ENCODE measurements around the gene CTSK.

- TF ChIP-seq CTCF (IDR thresholded peaks at IDR 0.05), result no peak
- TF ChIP-seq POLR2A (IDR thresholded peaks at IDR 0.05), result no peak
Observed at GRCh38 chr1:150796374-150796773, 11.7 kb downstream of the CTSK start.

All from esophagus squamous epithelium (tissue), 4 donors.